Activated CD4-positive, alpha-beta T cell treated with anti-CD3 and anti-CD28 coated beads for 1 hour (primary cell): ENCODE results near the gene PRPF40A.

Source experiments
- DNase-seq: peaks from one replicate; pipeline ENCODE4 v3.0.0-alpha.2; 2020

PRPF40A gene

GRCh38 chr2:152716805-152717227, 445 bp downstream of the PRPF40A start:
- DNase-seq: no peak

- no peak for DNase-seq
These were observed 1.3 kb downstream of the PRPF40A start for GRCh38 chr2:152715854-152716428.

GRCh38 chr2:152715112-152715511, 2.1 kb downstream of the PRPF40A start:
- DNase-seq: no peak

DNA sequence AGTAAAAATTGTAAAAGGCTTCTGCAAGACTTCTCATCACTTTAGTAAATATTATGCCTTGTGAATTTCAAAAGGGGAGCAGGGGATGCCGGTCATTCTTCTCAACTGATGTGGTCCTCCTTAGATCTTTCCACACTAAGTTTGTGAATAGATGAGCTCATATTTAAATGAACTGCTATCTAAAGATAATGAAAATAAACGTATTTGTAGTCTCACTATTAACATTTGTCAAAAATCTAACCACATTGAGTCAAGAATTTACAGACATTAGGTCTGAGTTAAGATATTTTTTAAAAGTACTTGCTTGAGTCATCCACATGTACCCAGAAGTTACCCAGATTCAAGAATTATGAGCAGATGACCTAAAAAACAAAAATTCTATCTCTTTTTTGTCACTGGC, 6.5 kb downstream of the PRPF40A start:
- no peak for DNase-seq

- DNase-seq: no peak
These were observed 8.5 kb downstream of the PRPF40A start for GRCh38 chr2:152708742-152709141.

- DNase-seq: no peak
These were observed 10.7 kb downstream of the PRPF40A start for GRCh38 chr2:152706477-152707021.

GRCh38 chr2:152701198-152701597, 16.1 kb downstream of the PRPF40A start:
- no peak for DNase-seq

GRCh38 chr2:152696476-152696875, 20.8 kb downstream of the PRPF40A start:
- no peak for DNase-seq

GRCh38 chr2:152695763-152696162, 21.5 kb downstream of the PRPF40A start:
- no peak for DNase-seq

DNA sequence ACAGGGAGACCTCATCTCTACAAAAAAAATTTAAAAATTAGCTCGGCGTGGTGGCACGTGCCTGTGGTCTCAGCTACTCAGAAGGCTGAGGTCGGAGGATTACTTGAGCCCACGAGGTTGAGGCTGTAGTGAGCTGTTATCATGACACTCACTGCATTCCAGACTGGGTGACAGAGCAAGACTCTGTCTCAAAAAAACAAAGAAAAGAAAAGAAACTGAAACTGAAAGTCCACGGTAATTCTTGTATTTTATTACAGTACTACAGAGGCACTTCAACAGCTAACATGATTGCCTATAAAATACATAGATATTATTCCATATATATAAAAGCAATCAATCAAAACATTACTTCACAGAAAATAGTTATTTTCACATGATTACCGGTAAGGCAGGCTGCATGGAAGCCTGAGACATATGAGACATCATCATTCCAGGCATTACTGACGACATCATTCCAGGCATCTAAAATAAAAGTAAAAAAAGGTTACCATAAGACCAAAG, 23.1 kb downstream of the PRPF40A start:
- DNase-seq: no peak

DNA sequence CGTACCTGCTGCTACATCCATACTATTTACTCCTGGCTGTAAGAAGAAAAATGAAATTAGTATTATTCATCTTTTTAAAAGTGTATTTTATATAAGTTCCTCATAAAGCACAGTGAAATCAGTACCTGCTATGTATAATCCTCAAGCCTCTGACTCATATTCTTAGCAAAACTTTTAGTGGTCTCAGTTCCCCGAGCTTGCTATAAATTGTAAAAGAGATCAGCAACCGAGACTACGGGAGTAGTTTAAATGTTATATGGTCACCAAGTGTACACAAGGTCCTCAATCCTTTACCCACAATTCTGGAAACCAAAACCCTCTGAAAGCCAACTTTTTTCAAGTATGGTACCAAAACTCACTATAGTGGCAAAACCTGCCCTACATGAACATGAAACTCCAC, 24.2 kb downstream of the PRPF40A start:
- DNase-seq: no peak

DNA sequence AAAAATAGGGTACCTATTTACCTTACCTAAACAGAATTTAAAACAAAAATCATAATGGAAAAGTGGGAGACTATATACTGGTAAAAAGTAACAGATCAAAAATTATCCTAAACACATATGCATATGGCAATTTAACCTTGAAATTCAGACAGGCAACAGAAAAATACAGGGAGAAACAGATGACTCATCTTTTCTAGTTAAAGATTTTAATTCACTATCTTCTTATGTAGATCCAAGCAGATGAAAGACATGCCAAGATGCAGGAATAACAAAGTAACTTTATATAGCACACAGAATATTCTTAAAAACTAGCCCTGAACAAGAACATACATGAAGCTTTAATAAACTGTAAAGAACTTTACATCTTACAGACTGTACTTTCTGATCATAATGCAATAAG, 30.9 kb downstream of the PRPF40A start:
- no peak for DNase-seq

- DNase-seq: no peak
These were observed 33.9 kb downstream of the PRPF40A start for GRCh38 chr2:152683400-152683799.

DNA sequence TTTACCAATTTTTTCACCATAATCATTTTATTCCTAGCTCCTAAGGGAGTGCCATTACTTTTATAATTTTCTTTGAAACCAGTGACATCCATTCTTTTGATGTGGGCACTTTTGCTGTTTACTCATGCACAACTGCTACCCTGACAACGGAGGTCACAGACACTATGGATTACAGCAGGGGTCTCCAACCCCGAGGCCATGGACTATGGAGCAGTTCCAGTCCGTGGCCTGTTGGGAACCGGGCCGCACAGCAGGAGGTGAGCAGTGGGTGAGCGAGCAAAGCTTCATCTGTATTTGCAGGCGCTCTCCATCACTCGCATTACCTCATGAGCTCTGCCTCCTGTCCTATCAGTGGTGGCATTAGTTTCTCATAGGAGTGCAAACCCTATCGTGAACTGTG, 34.6 kb downstream of the PRPF40A start:
- no peak for DNase-seq

DNA sequence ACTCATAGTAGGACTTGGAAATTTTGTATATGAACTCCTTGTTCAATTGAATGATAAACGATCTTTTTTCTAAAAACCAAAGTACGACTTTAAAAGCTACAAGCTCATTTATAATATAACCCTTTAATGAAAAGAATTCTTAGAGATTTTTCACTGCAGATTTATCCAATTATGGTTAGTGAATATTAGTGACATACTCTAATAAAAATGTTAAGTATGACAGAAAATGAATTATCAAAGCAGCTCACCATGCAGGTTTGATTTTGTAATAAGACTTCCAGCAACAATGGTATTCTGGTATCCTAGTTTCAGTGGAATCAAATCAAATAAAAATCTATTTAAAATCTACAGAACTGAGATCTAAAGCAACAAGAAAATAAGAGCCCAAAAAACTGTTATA, 38.5 kb downstream of the PRPF40A start:
- no peak for DNase-seq

- no peak for DNase-seq
These were observed 40.8 kb downstream of the PRPF40A start for GRCh38 chr2:152676461-152676860.

- DNase-seq: no peak
These were observed 42.9 kb downstream of the PRPF40A start for GRCh38 chr2:152674334-152674733.

DNA sequence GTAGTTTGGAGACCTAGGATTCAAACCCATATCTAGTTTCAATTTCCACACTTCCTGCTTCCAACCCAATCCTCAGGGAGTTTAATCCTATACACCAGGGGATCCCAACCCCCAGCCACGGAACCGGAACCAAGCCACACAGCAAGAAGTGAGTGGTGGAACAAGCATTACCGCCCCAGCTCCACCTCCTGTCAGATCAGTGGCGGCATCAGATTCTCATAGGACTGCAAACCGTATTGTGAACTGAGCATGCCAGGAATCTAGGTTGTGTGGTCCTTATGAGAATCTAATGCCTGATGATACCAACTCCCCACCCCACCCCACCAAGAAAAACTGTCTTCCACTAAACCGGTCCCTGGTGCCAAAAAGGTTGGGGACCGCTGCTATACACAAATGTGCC, 52.5 kb downstream of the PRPF40A start:
- DNase-seq: no peak

DNA sequence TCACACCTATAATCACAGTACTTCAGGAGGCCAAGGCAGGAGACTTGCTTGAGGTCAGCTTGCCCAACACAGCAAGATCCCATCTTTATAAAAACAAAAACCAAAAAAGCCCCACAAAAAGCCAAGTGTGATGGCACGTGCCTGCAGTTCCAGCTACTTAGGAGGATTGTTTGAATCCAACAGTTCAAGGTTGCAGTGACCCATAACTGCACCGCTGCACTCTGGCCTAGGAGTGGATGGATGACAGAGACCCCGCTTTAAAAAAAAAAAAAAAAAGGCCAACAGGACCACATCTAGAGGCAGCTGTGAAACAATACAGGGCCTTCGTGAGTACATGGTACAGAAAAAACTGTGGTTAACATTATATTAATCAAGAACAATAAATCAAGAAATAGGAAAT, 56.2 kb downstream of the PRPF40A start:
- no peak for DNase-seq

DNA sequence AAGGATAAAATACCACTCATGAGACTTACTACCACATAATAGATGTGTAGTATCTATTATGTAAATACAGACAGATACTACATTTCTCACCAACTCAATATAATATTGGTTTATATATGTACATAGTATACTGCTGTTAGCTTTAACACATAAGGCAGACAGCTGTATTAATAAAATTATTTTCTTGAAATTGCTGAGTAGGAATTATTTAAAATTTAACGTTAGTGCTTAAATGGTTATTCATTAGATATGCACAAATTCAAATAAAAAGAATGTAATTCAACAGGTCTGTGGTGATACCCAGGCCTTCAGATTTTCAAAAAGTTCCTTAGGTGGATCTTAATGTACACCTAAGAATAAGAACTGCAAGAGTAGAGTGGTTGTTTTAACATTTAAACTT, 59.0 kb downstream of the PRPF40A start:
- no peak for DNase-seq

DNA sequence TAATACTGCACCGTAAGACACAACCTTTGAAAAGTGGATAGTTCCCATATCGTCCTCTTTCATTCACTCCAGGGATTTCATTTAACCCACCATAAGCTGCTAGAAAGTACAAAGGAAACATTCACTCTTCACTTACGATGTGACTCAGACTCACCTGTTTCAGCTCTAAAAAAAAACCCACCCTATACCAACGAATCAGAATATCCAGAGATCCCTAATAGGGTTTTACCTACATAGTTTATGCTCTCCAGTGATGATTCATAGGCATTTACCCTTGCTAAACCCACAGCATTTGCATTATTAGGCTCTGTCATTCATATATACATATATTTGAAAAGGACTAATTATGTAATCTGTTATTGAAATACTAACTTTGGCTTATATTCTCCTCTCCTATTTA, 60.2 kb downstream of the PRPF40A start:
- DNase-seq: no peak

DNA sequence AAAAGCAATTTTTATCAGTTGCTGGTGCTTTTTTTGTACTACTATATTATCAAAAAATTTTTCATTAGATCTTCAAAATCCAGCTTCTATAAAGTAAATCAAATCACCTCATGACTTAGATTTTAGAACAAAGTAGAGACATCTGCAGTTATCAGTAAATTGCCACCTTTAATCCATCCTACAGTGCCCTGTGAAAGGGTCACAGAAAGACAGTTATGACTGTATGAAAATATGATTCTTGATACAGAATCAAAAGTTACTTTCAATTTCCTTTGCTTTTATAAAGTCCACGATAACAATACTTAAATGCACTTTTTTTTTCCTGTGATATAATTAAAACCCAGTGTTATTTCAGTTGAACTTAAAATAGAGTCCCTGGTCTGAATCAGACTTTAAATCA, 61.4 kb downstream of the PRPF40A start:
- no peak for DNase-seq

GRCh38 chr2:152651834-152652233, 65.4 kb downstream of the PRPF40A start:
- DNase-seq: no peak

DNA sequence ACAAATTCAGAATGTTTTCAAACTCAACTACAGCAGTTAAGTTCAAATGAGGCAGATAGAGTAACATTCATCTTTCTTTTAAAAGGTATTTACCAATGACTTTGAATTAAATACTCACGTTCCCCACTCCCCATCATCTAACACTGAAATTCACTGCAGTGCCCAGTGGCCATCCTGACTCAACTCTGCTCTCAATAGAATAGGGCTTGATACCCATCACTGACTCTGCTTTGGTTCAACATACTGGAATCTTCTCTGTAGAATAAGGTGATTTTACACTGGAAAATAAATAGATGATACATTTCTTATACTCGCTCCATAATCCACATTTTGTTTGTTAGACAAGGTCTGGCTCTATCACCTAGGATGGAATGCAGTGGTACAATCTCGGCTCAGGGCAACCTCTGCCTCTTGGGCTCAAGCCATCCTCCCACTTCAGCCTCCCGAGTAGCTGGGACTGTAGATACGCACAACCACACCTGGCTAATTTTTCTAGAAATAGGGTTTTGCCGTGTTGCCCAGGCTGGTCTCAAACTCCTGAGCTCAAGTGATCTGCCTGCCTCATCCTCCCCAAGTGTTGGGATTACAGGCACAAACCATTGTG, 66.4 kb downstream of the PRPF40A start:
- DNase-seq: no peak

DNA sequence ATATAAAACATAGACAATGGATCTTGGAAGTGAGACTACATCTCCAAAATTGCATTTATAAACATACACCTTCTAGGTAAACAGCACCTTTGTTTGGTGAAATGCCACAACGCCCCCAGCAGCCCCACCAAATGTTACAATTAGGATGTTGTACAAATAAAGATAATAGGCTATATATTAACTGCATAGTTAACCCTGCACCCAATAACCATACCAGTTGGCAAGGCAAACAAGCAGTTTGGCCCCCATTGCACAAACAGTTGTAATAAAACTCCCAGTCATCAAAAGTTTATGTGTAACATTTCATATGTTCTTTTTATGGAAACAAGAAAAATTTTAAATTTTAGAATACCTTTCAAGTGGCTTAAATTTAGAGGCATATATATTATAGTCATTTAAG, 67.3 kb downstream of the PRPF40A start:
- DNase-seq: no peak
